NCI-H524 (cell line): ENCODE measurements around the gene TFF3.
A peak's percentile ranks its signal among the peaks of the same experiment; 100 is the strongest.

ENCODE experiments used
- DNase-seq, 2 experiments: peaks; one replicate each; lab custom pipeline; 2025; lab: John Stamatoyannopoulos, UW

Gene TFF3

DNA sequence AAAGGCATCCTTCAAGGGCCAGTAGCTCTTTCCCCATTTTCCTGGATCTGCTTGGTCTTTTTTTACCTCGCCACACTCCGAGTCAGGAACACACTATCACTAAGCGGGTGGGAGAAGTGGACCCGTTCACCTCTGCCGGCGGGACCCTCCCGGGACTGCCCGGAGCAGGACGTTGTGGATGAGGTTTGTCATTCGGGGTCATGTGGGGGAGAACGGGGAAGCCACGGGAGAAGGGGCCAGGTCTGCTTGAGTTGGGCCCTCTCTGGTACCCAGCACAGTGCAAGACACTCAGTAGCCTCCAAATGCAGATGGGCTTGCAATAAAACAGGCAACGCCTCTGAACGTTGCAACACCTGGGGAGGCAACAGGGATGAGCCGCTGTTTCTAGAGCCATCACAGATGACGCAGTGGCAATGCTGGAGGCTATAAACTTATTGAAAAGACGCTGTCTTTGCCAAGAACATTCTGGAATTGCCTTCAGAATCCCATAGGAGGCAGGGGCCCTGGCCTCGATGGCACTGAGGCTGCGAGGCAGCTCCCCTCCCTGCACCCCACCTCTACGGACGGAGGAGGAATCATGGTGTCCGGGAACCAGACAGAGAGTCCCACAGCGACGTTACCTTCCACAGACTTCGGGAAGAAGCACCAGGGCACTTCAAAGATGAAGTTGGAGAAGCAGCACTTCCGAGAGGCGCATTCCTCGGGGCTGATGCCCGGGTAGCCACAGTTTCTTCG lies 31.8 kb upstream of the TFF3 start:
- no peak for DNase-seq

GRCh38 chr21:42346441-42346840 lies 31.2 kb upstream of the TFF3 start:
- DNase-seq: no peak

DNA sequence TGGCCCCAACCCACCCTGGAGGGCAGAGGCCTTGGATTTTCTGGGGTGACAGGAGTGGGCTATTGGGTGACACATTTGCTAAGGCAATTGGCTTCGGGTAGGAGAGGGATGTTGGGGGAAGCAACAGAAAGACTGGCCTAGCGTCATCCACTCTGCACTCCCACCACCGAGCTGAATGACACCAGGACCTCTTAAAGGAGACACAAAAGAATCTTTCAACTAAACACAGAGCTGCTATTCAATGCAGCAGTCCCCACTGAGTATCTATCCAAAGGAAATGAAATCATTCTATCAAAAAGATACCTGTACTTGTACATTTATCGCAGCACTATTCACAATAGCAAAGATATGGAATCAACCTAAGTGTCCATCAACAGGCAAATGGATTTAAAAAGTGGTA lies 29.4 kb upstream of the TFF3 start:
- no peak for DNase-seq

DNA sequence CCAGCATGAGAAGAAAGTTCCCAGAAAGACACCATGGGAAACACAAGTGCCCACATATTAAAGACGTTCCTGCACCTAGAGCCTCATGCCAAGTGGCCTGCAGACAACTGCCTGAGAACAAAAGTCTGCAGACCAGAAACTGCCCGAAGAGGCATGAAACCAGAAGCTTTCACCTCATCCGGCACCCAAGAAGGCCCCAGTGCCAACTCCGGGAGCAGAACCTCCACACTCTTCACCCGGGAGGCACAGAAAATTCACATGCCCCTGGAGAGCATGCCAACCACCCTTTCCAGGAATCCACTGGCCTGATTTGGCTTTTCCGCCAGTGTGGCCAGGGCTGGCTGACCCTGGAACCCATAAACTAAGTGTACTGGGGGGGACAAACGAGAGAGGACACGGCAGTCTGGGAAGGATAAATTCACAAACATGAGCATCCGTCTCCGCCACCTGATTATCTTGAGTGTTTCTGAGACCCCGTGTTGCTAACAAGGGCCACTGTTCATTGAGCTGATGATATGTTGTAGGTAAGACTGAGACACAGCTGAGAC lies 28.8 kb upstream of the TFF3 start:
- DNase-seq: no peak

GRCh38 chr21:42343556-42343955 lies 28.3 kb upstream of the TFF3 start:
- DNase-seq: no peak

- DNase-seq: no peak
These were observed 27.9 kb upstream of the TFF3 start for GRCh38 chr21:42343101-42343500.

GRCh38 chr21:42341776-42342542 lies 26.8 kb upstream of the TFF3 start:
- no peak for DNase-seq

DNA sequence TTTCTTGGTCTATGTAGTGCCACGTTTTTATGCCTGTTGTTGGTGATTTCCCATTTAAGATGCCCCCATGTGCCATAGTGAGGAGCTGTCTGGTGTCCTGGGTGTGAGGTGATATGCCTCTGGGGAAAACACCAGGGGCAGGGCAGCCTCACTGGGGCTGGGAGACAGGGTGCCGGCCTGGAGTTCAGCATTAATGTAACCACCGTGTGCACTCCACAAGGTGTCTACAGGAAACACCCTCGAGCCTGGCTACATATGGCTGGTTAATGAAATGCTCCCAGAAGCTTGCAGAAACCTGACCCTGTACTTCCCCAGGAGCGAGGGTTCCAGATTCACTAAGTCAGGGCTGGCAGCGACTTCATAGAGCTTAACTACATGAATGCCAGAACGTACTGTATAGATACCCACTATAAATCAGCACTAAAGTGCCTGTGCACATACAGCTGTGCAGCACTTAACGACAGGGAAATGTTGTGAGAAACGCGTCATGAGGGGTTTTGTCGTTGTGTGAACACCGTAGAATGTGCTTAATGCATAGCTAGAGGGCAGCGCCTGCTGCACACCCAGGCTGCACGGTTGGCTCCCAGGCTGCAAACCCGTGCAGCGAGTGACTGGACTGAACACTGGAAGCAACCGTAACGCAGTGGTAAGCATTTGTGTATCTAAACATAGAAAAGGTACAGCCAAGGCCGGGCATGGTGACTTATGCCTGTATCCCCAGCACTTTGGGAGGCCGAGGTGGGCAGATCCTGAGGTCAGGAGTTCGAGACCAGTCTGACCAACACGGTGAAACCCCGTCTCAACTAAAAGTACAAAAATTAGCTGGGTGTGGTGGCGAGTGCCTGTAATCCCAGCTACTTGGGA lies 25.2 kb upstream of the TFF3 start:
- no peak for DNase-seq

DNA sequence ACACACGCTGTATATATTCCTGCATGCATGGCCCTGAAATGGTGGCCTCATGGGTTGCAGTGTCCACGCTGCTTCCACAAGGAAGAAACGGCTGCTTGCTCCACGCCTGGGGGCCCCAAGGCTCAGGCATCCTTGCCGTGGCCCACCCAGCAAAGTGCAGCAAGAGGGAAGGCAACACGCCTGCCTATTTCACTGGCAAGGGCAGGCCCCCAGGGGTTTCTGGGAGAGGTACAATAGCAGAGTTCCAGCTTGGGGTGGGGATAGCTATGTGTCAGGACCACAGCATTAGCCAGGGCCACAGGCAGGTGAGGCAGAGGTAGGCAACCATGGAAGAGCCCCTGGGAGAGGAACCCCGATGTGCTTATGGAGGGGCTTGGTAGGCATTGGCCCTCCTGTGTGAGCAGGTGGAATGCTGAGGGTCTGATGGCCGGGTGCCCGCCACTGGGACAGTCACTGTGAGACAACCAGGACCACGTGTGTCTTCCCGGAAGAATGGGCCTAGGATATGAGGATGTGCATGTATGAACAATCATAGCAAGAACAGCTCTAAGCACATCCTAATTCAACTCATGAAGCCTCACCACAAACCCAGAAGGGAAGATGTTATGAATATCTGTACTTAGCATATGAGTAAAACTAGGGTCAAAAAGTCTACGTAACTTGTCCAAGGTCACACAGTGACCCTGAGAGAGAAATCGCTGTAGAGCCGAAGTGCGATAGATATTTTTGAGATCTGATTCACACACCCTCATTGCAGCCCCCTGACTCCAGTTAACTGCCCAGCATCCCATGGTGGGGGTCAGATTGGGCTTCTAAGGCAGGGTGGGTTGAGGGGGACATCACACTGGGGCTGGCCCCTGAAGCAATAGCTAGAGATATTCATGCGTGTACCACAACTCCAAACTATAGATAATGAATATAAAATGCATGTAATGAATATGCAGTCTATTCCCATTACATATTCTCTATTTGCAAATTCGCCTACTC lies 23.8 kb upstream of the TFF3 start:
- DNase-seq: no peak

GRCh38 chr21:42337830-42338728 lies 22.9 kb upstream of the TFF3 start:
- peak; percentile 70 to 88 for DNase-seq

DNA sequence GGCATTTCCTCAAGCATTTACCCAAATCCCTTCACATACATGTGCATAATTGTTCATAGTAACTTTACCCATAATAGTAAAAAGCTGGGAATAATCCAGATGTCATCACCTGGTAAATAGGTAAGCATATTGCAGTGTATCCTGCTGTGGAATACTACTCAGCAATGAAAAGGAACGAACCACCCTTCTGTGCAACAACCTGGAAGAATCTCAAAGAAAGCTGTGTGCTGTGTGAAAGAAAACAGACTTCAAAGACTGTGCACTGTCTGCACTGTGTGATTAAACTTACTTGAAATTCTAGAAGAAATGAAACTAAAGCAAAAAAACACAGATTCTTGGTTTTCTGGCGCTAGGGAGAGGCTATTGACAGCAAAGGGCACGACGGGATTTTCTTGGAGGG lies 22.1 kb upstream of the TFF3 start:
- DNase-seq: no peak

- DNase-seq: no peak
These were observed 20.8 kb upstream of the TFF3 start for GRCh38 chr21:42336054-42336453.

DNA sequence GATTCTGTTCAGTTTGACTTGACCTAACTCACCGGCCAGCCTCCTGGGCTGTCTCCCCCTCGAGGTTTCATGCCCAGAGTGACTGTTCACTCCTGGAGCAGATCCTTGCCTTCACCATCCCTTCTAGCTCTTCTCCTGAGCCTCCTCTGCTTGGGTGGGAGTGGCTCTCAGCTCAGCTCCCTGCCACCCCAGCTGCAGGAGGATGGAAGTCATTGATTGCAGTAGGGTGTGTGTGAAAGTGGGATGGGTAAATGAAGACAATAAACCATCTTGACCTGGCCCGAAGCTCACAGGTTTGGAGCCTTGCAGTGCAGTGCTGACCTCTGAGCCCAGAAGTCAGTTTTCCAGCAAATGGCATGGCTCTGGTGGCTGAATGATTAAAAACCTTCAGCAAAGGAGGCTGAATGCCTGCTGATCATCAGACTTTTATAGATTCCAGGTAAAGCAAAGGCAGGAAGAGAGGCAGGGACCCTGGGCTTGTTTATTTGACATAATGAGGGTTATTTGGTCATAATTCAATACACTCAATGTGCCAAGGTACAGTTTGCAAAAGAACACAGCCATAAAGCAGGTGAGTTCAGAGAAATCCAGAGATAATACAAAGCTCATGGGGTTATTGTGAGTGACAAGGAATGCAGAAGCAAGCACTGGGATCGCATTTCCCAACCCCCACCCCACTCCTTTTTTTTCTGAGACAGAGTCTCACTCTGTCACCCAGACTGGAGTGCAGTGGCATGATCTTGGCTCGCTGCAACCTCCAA lies 17.5 kb upstream of the TFF3 start:
- DNase-seq: no peak

DNA sequence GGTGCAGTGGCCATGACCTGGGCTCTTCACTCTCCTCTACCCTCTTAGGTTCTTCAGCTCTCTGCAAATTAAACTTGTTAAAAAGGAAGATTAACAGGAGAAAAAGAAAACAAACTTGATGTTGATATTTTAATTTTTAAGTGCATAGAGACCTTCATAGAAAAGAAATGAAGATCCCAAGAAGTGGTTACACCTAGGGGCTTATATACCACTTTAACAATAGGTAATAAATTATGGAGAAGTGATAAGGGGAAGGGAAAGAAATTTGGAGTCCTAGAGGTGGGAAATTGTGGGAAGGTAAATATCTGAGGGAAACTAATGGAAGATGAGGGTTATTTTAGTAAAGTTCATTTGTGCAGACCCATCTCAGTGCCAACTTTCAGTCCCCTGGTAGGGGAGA lies 16.5 kb upstream of the TFF3 start:
- no peak for DNase-seq

DNA sequence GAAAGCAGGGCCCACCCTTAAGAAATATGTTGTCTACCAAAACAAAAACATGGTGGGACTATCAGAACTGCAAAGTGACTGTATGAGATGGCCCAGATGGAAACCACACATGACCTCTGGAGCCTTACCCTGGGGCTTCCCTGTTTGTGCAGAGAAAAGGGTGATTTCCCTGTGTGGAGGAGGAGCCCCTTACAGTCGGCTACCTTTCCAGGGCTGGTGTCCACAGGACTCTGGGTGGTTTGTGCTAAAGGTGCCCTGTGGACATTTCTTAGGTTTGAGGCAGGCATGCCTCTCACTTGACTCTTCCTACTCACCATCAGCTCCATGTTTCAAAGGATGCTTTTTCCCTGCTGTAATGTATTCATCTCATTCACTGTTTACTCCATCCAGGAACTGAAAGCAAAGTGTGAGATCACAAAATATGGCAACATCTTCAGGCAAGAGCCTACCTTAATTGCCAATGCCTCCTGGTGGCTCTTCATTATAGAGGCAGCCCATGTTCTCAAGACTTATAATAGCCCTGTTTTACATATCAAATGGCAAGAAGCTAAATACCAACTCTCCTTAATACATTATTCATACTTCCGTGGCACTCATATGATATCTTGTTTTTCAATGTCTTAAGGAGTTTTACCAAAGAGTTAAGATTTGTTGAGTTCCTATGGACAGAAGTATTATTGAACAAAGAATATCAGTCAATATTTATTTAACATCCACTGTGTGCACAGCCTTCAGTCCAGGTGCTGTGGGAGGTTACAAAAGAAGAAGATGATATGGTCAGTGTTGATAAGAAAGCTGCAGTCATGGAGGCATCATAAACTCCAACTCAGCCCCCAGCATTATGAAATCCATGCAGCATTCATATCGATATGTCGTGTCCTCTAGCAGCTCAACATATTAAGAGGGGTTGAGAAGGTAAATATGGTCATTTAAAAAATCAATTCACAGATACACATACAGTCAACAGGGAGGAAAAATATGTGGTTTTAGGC lies 15.5 kb upstream of the TFF3 start:
- no peak for DNase-seq

DNA sequence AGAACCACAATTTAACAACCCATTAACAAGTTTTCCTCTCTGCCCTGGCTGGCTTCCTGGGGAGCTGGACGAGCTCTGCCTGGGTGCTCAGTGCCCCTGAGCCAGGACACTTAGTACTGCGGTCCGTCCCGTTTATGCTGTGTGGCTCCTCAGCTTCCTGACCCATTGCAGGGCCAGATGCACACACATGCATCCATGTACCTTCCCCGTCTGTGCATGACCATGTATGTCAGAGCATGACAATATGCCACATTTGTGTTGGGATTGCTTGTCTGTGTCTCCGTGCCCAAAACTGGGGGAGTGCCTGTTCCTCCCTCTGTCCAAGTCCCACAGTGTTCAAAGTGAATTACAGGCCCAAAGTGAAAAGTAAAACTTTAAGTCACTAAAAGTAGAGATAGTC lies 9.7 kb upstream of the TFF3 start:
- DNase-seq: no peak

GRCh38 chr21:42321845-42322244 lies 6.6 kb upstream of the TFF3 start:
- DNase-seq: no peak

- no peak for DNase-seq
These were observed 6.0 kb upstream of the TFF3 start for GRCh38 chr21:42321231-42321630.
